ENCODE measurements around the gene IPO11.

Gene IPO11

GRCh38 chr5:62597314-62597713 lies 184.8 kb downstream of the IPO11 start:
- Histone ChIP-seq H3K27me3 (ENCODE audit: insufficient read depth, low read length) (no peaks in the 10 kb centered on the region), H3K36me3 (ENCODE audit: insufficient read depth, low read length) (peaks cover 15% of the 10 kb centered on the region; the same call in 1 of the 2 replicates), H3K9me3 (ENCODE audit: insufficient read depth, low read depth, low read length) (no peaks in the 10 kb centered on the region), H3K27ac (ENCODE audit: low read depth, low read length) (no peak overlapping the region), H3K9ac (ENCODE audit: low read depth, low read length) (no peak overlapping the region), H3K4me1 (ENCODE audit: insufficient read depth, low read length) (peaks cover 12% of the 10 kb centered on the region; the same call in 1 of the 2 replicates), H3K4me3 (ENCODE audit: low read length) (no peak overlapping the region)
- WGBS, result 98% methylated on average over 1 of the region's 2 CpGs

- Histone ChIP-seq H3K9ac (ENCODE audit: low read depth, low read length) (no peak overlapping the region), H3K27me3 (ENCODE audit: insufficient read depth, low read length) (no peaks in the 10 kb centered on the region), H3K27ac (ENCODE audit: low read depth, low read length) (no peak overlapping the region), H3K4me3 (ENCODE audit: low read length) (no peak overlapping the region), H3K4me1 (ENCODE audit: insufficient read depth, low read length) (no peaks in the 10 kb centered on the region), H3K36me3 (ENCODE audit: insufficient read depth, low read length) (peaks cover 10% of the 10 kb centered on the region; the same call in 1 of the 2 replicates), H3K9me3 (ENCODE audit: insufficient read depth, low read depth, low read length) (no peaks in the 10 kb centered on the region)
- 94% methylated on average over 3 of the region's 3 CpGs for WGBS
These were observed 188.1 kb downstream of the IPO11 start for GRCh38 chr5:62600560-62601252.

- Histone ChIP-seq H3K9ac (ENCODE audit: low read depth, low read length) (no peak overlapping the region), H3K4me1 (ENCODE audit: insufficient read depth, low read length) (no peaks in the 10 kb centered on the region), H3K4me3 (ENCODE audit: low read length) (no peak overlapping the region), H3K9me3 (ENCODE audit: insufficient read depth, low read depth, low read length) (no peaks in the 10 kb centered on the region), H3K36me3 (ENCODE audit: insufficient read depth, low read length) (peaks cover 11% of the 10 kb centered on the region; the same call in 1 of the 2 replicates), H3K27ac (ENCODE audit: low read depth, low read length) (no peak overlapping the region), H3K27me3 (ENCODE audit: insufficient read depth, low read length) (no peaks in the 10 kb centered on the region)
- 95% methylated on average over 5 of the region's 5 CpGs for WGBS
These were observed 191.4 kb downstream of the IPO11 start for GRCh38 chr5:62603934-62604333.

GRCh38 chr5:62605638-62606037 lies 193.1 kb downstream of the IPO11 start:
- H3K4me1 ChIP-seq (ENCODE audit: insufficient read depth, low read length), result no peaks in the 10 kb centered on the region
- WGBS, result 91% methylated on average over 4 of the region's 4 CpGs

GRCh38 chr5:62606878-62607277 lies 194.3 kb downstream of the IPO11 start:
- Histone ChIP-seq H3K4me3 (ENCODE audit: low read length) (no peak overlapping the region), H3K9ac (ENCODE audit: low read depth, low read length) (no peak overlapping the region), H3K36me3 (ENCODE audit: insufficient read depth, low read length) (peaks cover 12% of the 10 kb centered on the region; the same call in 1 of the 2 replicates), H3K9me3 (ENCODE audit: insufficient read depth, low read depth, low read length) (no peaks in the 10 kb centered on the region), H3K4me1 (ENCODE audit: insufficient read depth, low read length) (no peaks in the 10 kb centered on the region), H3K27ac (ENCODE audit: low read depth, low read length) (no peak overlapping the region), H3K27me3 (ENCODE audit: insufficient read depth, low read length) (no peaks in the 10 kb centered on the region)
- 100% methylated on average over 1 of the region's 1 CpG for WGBS

More at GRCh38 chr5:62605638-62606037, 193.1 kb downstream of the IPO11 start:
- Histone ChIP-seq H3K27me3 (ENCODE audit: insufficient read depth, low read length) (no peaks in the 10 kb centered on the region), H3K9ac (ENCODE audit: low read depth, low read length) (no peak overlapping the region), H3K36me3 (ENCODE audit: insufficient read depth, low read length) (peaks cover 15% of the 10 kb centered on the region; the same call in 1 of the 2 replicates), H3K4me3 (ENCODE audit: low read length) (no peak overlapping the region), H3K27ac (ENCODE audit: low read depth, low read length) (no peak overlapping the region), H3K9me3 (ENCODE audit: insufficient read depth, low read depth, low read length) (no peaks in the 10 kb centered on the region)

- Histone ChIP-seq H3K27ac (ENCODE audit: low read depth, low read length) (no peak overlapping the region), H3K36me3 (ENCODE audit: insufficient read depth, low read length) (peaks cover 5% of the 10 kb centered on the region; the same call in 1 of the 2 replicates), H3K4me3 (ENCODE audit: low read length) (no peak overlapping the region), H3K4me1 (ENCODE audit: insufficient read depth, low read length) (no peaks in the 10 kb centered on the region), H3K9me3 (ENCODE audit: insufficient read depth, low read depth, low read length) (no peaks in the 10 kb centered on the region), H3K9ac (ENCODE audit: low read depth, low read length) (no peak overlapping the region), H3K27me3 (ENCODE audit: insufficient read depth, low read length) (no peaks in the 10 kb centered on the region)
- 98% methylated on average over 4 of the region's 4 CpGs for WGBS
These were observed 195.1 kb downstream of the IPO11 start for GRCh38 chr5:62607615-62608014.

- 92% methylated on average over 7 of the region's 7 CpGs for WGBS
- H3K36me3 ChIP-seq (ENCODE audit: insufficient read depth, low read length), result peaks cover 6% of the 10 kb centered on the region; the same call in 1 of the 2 replicates
- no peak overlapping the region for H3K9ac ChIP-seq (ENCODE audit: low read depth, low read length)
- no peaks in the 10 kb centered on the region for H3K9me3 ChIP-seq (ENCODE audit: insufficient read depth, low read depth, low read length)
- no peak overlapping the region for H3K4me3 ChIP-seq (ENCODE audit: low read length)
- H3K4me1 ChIP-seq (ENCODE audit: insufficient read depth, low read length), result no peaks in the 10 kb centered on the region
- no peaks in the 10 kb centered on the region for H3K27me3 ChIP-seq (ENCODE audit: insufficient read depth, low read length)
- H3K27ac ChIP-seq (ENCODE audit: low read depth, low read length), result no peak overlapping the region
These were observed 196.3 kb downstream of the IPO11 start for GRCh38 chr5:62608529-62609511.

GRCh38 chr5:62614355-62614754 lies 201.8 kb downstream of the IPO11 start:
- no peak overlapping the region for H3K9ac ChIP-seq (ENCODE audit: low read depth, low read length)
- H3K36me3 ChIP-seq (ENCODE audit: insufficient read depth, low read length), result peaks cover 10% of the 10 kb centered on the region; the same call in 1 of the 2 replicates
- no peak overlapping the region for H3K27ac ChIP-seq (ENCODE audit: low read depth, low read length)
- H3K4me1 ChIP-seq (ENCODE audit: insufficient read depth, low read length), result no peaks in the 10 kb centered on the region
- H3K9me3 ChIP-seq (ENCODE audit: insufficient read depth, low read depth, low read length), result no peaks in the 10 kb centered on the region; the same call in 1 of the 2 replicates
- H3K4me3 ChIP-seq (ENCODE audit: low read length), result no peak overlapping the region
- no peaks in the 10 kb centered on the region for H3K27me3 ChIP-seq (ENCODE audit: insufficient read depth, low read length)
- WGBS, result 91% methylated on average over 8 of the region's 8 CpGs

GRCh38 chr5:62616615-62617277 lies 204.2 kb downstream of the IPO11 start:
- no peak overlapping the region for H3K27ac ChIP-seq (ENCODE audit: low read depth, low read length)
- WGBS, result 100% methylated on average over 2 of the region's 2 CpGs
- H3K4me1 ChIP-seq (ENCODE audit: insufficient read depth, low read length), result peaks cover 11% of the 10 kb centered on the region
- peaks cover 10% of the 10 kb centered on the region; the same call in 1 of the 2 replicates for H3K36me3 ChIP-seq (ENCODE audit: insufficient read depth, low read length)
- H3K9ac ChIP-seq (ENCODE audit: low read depth, low read length), result no peak overlapping the region
- no peaks in the 10 kb centered on the region; the same call in 1 of the 2 replicates for H3K9me3 ChIP-seq (ENCODE audit: insufficient read depth, low read depth, low read length)
- H3K27me3 ChIP-seq (ENCODE audit: insufficient read depth, low read length), result no peaks in the 10 kb centered on the region
- H3K4me3 ChIP-seq (ENCODE audit: low read length), result no peak overlapping the region

GRCh38 chr5:62617943-62618342 lies 205.4 kb downstream of the IPO11 start:
- Histone ChIP-seq H3K9ac (ENCODE audit: low read depth, low read length) (no peak overlapping the region), H3K36me3 (ENCODE audit: insufficient read depth, low read length) (peaks cover 10% of the 10 kb centered on the region; the same call in 1 of the 2 replicates), H3K27ac (ENCODE audit: low read depth, low read length) (no peak overlapping the region), H3K27me3 (ENCODE audit: insufficient read depth, low read length) (no peaks in the 10 kb centered on the region), H3K4me3 (ENCODE audit: low read length) (no peak overlapping the region), H3K4me1 (ENCODE audit: insufficient read depth, low read length) (peaks cover 23% of the 10 kb centered on the region), H3K9me3 (ENCODE audit: insufficient read depth, low read depth, low read length) (no peaks in the 10 kb centered on the region; the same call in 1 of the 2 replicates)
